Measurements from ENCODE around the gene TSFM.
A peak's percentile ranks its signal among the peaks of the same experiment; 100 is the strongest.

The TSFM gene

DNA sequence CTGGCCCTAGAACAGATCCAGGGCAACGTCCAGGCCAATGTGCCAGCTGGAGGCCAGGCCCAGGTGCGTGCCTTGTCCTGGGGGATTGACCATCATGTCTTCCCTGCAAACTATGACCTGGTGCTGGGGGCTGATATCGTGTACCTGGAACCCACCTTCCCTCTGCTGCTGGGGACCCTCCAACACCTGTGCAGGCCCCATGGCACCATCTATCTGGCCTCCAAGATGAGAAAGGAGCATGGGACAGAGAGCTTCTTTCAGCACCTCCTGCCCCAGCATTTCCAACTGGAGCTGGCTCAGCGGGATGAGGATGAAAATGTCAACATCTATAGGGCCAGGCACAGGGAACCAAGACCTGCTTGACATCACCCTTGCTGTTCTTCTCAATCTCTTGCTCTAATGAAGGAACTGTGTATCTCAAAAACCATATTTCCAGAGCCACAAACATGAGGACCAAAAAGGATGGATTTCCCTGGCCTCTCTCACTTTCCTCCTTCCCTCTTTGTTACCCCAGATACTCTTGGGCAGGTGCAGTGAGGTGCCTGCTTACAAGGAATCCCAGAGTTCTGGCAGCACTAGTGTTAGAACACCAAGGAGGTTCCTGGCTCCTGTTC is 2.2 kb upstream of the TSFM start:
- no peak for DNase-seq

GRCh38 chr12:57781244-57781643 is 1.3 kb upstream of the TSFM start:
- no peak for DNase-seq

DNA sequence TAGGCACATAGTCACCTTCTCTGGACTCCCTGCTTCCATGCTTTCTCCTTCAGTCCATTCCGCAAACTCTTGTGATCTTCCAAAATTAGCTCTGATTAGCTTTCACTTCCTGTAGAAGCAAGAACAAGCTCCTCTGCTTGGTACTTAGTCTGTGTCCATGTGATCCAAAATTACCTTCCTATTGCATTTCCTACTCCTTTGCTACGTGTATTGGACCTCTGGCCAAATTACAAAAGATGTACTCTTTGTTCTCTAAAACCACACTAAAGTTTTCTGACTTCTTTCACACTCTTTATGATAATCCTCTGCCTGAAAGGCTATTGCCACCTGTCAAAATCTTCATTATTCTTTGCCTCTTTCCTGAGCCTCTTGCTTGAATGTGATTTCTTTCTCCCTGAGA is 786 bp upstream of the TSFM start:
- DNase-seq = no peak

DNA sequence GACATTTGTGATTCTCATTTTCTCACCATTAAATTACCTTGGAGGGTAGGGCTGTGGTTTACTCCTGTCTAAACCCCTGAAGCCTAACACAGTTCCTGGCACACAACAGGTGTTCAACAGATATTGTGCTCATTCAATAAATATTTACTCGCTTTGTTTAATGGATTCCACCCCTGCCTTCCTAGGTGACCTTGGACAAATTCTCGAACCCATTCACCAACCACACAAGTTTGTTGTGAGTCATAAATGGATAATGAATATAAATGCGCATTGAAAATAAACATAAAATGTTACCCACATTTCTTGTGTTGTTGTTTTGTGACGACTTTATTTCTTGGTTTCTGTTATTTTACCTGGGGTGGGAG is 362 bp upstream of the TSFM start:
- no peak for DNase-seq

- no peak for DNase-seq
Observed at GRCh38 chr12:57783466-57783801, 847 bp downstream of the TSFM start.

- no peak for DNase-seq
Observed at GRCh38 chr12:57783861-57784260, 1.3 kb downstream of the TSFM start.

GRCh38 chr12:57793920-57794319 is 11.3 kb downstream of the TSFM start:
- peak; percentile 72 for DNase-seq

- DNase-seq = no peak
Observed at GRCh38 chr12:57795354-57795753, 12.8 kb downstream of the TSFM start.

DNA sequence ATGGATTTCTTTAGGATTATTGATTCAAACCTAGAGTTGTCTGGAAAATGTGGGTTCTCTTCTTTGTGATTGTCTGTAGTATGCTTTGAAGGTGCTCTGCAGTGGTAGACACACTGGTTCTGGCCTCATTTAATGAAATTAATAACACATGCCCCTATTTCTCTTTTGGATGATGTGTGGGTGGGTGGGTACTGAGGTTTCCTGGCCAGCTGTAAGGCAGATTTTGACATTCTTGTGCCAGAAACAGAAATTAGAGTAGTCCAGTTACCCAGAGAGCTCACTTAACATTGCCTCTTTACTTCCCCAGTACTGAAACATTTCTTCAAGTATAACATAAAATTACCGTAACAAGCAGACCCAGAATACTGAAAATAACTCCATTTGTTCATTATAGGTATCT is 14.4 kb downstream of the TSFM start:
- no peak for DNase-seq

- DNase-seq = no peak
Observed at GRCh38 chr12:57797933-57798332, 15.3 kb downstream of the TSFM start.

DNA sequence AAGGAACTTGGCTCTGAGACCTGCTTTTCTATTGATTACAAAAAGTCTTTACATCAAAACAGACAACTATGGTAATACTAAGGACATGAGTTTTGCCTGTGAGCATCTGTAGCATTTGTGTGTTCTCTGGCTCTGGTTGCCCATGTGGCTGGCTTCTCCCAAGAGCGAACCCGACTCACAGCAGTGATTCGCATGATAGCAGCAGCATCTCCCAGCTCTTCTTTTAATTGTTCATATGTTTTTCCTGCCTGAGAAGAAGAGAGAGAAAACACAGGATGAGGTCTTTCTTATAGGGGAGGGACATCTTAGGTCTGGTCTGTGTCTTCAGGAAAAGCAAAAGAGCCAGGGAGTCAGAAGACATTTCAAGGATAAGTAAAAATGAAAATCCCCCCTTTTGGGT is 18.4 kb downstream of the TSFM start:
- no peak for DNase-seq

DNA sequence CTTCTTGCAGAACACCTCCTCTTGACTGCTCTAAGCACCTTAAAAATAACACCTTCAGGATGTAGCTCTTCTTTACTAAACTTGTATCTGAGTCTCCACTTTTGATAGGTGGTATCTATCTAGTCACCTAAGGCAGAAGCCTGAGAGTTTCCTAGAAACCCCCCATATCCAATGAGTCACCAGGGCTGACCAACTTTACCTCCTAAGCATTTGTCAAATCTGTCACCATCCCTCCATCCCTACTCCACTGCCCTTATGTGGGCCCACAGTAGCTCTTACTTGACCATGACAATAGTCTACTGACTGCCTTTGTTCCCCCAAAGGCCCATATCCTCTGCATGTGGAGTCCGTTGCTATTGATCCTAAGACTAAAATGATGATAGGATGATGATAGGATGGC is 20.0 kb downstream of the TSFM start:
- DNase-seq = no peak

- DNase-seq = peak; percentile 58
Observed at GRCh38 chr12:57803319-57803893, 20.8 kb downstream of the TSFM start.

DNA sequence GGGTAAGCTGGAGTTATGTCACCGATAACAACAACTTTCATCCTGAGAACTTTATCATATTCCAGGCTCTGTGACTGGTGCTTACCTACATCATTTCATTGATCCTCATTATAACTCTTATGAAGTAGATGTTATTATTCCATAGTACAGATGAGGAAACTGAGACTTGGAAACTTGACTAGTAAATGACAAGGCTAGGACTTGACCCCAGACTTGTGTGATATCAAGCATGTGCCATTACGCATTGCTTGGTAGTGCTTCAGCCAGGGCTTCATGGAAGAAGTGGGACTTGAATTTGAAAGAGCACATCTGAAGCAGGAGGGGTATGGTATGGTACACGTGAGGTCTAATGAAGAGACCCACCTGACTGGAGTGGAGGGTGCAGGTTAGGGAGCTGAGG is 24.1 kb downstream of the TSFM start:
- no peak for DNase-seq

GRCh38 chr12:57807285-57807684 is 24.7 kb downstream of the TSFM start:
- no peak for DNase-seq

DNA sequence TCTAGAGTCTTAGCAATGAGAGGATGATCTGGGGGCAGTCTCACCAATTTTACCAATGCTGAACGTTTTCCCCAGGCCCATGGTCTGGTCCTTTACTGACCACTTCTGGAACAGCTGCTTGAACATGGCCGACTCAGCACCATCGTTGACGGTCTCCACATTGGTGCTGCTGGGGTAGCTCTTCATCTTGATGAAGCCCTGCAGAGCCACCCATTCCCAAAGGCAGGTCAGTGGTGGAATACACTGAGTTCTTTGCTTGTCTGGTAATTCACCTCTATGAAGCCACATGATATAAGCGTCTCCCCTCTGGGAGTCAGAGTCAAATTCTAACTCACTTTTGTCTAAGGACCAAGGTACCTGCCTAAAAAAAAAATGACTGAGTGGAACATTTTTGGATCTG is 25.8 kb downstream of the TSFM start:
- no peak for DNase-seq

GRCh38 chr12:57809425-57809824 is 26.8 kb downstream of the TSFM start:
- no peak for DNase-seq

DNA sequence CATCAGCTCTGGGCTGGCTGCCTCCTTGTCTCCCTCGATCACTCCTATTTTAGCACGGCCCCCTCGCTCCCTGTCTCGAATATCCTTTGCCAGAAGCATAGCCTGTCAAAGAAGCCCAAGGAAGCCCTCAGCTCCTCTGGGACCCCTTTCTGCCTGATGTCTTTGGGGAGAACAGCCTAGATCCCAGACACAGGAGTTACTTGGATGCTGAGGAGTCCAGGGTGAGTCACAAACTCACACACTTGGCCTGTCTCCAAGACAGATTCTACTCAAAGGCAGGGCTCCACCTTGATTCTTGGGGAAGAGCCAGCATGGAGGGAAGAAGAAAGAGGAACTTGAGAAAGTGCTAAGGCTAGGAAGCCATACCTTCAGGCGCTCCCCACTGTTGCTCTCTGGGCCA is 27.9 kb downstream of the TSFM start:
- DNase-seq = peak; percentile 34

GRCh38 chr12:57811028-57811755 is 28.6 kb downstream of the TSFM start:
- no peak for DNase-seq

- DNase-seq = no peak
Observed at GRCh38 chr12:57813111-57813970, 30.8 kb downstream of the TSFM start.

DNA sequence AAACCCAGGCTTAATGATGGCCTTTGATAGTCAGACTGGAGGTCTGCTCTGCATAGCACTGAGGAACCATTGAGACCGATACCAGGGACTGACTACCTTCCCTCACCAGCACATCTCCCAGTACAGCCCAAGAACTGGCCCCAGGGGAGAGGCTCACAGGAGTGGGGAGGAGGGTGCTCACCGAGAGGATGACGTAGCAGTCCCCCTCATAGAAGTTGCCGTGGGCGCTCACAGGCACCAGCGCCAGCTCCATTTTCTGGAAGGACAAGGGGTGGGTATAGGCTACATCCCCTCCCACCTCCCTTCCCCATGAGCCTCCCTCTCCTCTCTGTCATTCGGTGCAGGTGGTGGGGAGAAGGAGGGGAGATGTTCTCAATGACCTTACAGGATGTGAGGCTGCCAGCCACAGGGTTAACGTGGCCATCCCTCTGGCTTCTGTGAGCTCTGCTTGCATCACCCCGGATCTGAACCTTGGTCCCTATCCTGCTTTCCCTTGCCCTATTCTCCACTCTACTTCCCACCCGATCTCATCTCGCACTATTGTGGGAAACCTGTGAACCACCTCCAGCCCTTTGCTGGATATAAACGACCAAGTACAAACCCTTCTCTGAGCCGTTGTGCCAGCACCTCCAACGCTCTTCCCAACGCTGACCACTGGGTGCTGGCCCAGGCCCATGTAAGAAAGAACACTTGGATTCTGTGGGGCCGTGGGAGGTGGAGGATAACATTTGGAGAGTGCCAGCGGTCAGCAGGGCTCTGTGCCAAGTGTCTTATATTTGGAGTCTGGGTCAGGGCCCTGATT is 31.6 kb downstream of the TSFM start:
- no peak for DNase-seq

- no peak for DNase-seq
Observed at GRCh38 chr12:57815177-57816000, 32.8 kb downstream of the TSFM start.
